GM12878 (cell line): ENCODE results near the gene TCEAL1. TPM values are rescaled to one million over a fixed set of nuclear protein-coding genes. Genes with fewer than 3 reads are reported as not detected.

Source experiments
- ATAC-seq: fragments of 200-7000 bp; cut with Tn5 transposase; 3 replicates; pipeline ENCODE4 v1.9.1; 2020; ENCODE audit warnings: mild to moderate bottlenecking, moderate library complexity
- BruUV-seq: library from RNA; stranded (reverse); fragments of 400-500 nt; replicated peaks from 2 replicates; lab custom pipeline; 2021; lab: Mats Ljungman, UMichigan
- CTCF ChIA-PET: fragments of 300-600 bp; sonication (Branson Sonifier 250); formaldehyde crosslinking; extraction: SDS; loops from one replicate; lab custom pipeline; 2021; ENCODE audit warnings: inconsistent platforms; lab: Yijun Ruan, JAX
- POLR2A ChIA-PET: fragments of 350-600 bp; formaldehyde crosslinking; extraction: SDS; loops from one replicate; lab custom pipeline; 2021; ENCODE audit warnings: inconsistent platforms; lab: Charles Lee
- RAD21 ChIA-PET: fragments of 300-600 bp; sonication (Branson Sonifier 250); formaldehyde crosslinking; loops from one replicate; lab custom pipeline; 2023; ENCODE audit warnings: antibody characterized with exemption; ENCODE audit not compliant: unreplicated experiment; lab: Charles Lee
- SMC1A ChIA-PET: fragments of 300-600 bp; sonication (Branson Sonifier 250); formaldehyde crosslinking; loops from one replicate; lab custom pipeline; 2023; ENCODE audit not compliant: unreplicated experiment, uncharacterized antibody; lab: Charles Lee
- DNase-seq: peaks from one replicate; pipeline ENCODE4 v3.0.0-alpha.2; 2011; ENCODE audit warnings: low read depth, low spot score
- FAIRE-seq: peaks from 3 replicates; lab custom pipeline; 2011; peaks lifted over from hg19 to GRCh38; lab: Jason Lieb, UNC
- H2AFZ ChIP-seq: 2 replicates; pipeline ENCODE4 v1.6.0; 2011; ENCODE audit warnings: low read depth, low read length, control low read depth; ENCODE audit not compliant: control insufficient read depth
- H3K27ac ChIP-seq: 2 replicates; pipeline ENCODE4 v1.5.1; 2011; ENCODE audit warnings: control low read depth; ENCODE audit not compliant: control insufficient read depth, insufficient read depth
- H3K27me3 ChIP-seq, 2 experiments: replicated peaks in 1 of 2; 2 replicates each; pipeline versions ENCODE4 v1.6.0 to v1.6.1; 2011; ENCODE audit warnings: low read length in 1 of 2; ENCODE audit not compliant: control insufficient read depth in 2 of 2, insufficient read depth in 2 of 2
- H3K36me3 ChIP-seq, 2 experiments: 2 replicates each; pipeline ENCODE4 v1.5.1; 2011; ENCODE audit warnings: low read length in 1 of 2; ENCODE audit not compliant: control insufficient read depth in 2 of 2, insufficient read depth in 2 of 2
- H3K4me1 ChIP-seq: 2 replicates; pipeline ENCODE4 v1.6.1; 2011; ENCODE audit warnings: mild to moderate bottlenecking, low read length, moderate library complexity, mixed read lengths; ENCODE audit not compliant: control insufficient read depth, insufficient read depth
- H3K4me2 ChIP-seq: 2 replicates; pipeline ENCODE4 v1.6.0; 2011; ENCODE audit warnings: control low read depth; ENCODE audit not compliant: control insufficient read depth, insufficient read depth
- H3K4me3 ChIP-seq: fragments of 200-600 bp; sonication (generic); 2 replicates; pipeline ENCODE4 v1.5.1; 2016
- H3K79me2 ChIP-seq: 2 replicates; pipeline ENCODE4 v1.6.0; 2011; ENCODE audit warnings: low read length; ENCODE audit not compliant: control insufficient read depth, insufficient read depth
- H3K9ac ChIP-seq: 2 replicates; pipeline ENCODE4 v1.8.0; 2011; ENCODE audit warnings: low read length, control low read depth, mixed read lengths; ENCODE audit not compliant: control insufficient read depth, insufficient read depth
- H3K9me3 ChIP-seq: replicated peaks from 3 replicates; pipeline ENCODE4 v1.5.1; 2011; ENCODE audit warnings: mild to moderate bottlenecking, low read length; ENCODE audit not compliant: control insufficient read depth, insufficient read depth
- H4K20me1 ChIP-seq: 2 replicates; pipeline ENCODE4 v1.6.0; 2011; ENCODE audit not compliant: control insufficient read depth, insufficient read depth
- ASH2L ChIP-seq: fragments of 300-600, 200-600 bp; sonication (generic); IDR thresholded peaks from 2 replicates; pipeline ENCODE4 v1.6.1; 2017; ENCODE audit warnings: low read depth, mild to moderate bottlenecking, borderline replicate concordance
- ATF3 ChIP-seq: IDR thresholded peaks from 2 replicates; pipeline ENCODE4 v1.6.1; 2011; ENCODE audit warnings: low read depth, mild to moderate bottlenecking, low read length, moderate library complexity, borderline replicate concordance; ENCODE audit errors: extremely low read depth
- ELK1 ChIP-seq: IDR thresholded peaks from 2 replicates; pipeline ENCODE4 v1.6.1; 2012; ENCODE audit warnings: low read depth, low read length, improper control_type of control experiment
- HDAC2 ChIP-seq: fragments of 200-600 bp; sonication (generic); IDR thresholded peaks from 2 replicates; pipeline ENCODE4 v1.6.1; 2017
- IKZF2 ChIP-seq, 2 experiments: fragments of 450-650 bp; IDR thresholded peaks; 2 replicates each; pipeline ENCODE4 v1.6.1; 2017; ENCODE audit warnings: mild to moderate bottlenecking in 2 of 2, moderate library complexity in 2 of 2
- LARP7 ChIP-seq: fragments of 450-650 bp; IDR thresholded peaks from 2 replicates; pipeline ENCODE4 v1.6.1; 2017; ENCODE audit warnings: mild to moderate bottlenecking
- NFIC ChIP-seq: IDR thresholded peaks from 2 replicates; pipeline ENCODE4 v1.6.1; 2012; ENCODE audit warnings: low read depth, mild to moderate bottlenecking, inconsistent platforms, low read length, moderate library complexity
- NKRF ChIP-seq: fragments of 450-650 bp; conservative IDR thresholded peaks from 2 replicates; pipeline ENCODE4 v1.6.1; 2017; ENCODE audit warnings: mild to moderate bottlenecking, moderate library complexity
- NR2F1 ChIP-seq: fragments of 450-650 bp; conservative IDR thresholded peaks from 2 replicates; pipeline ENCODE4 v1.6.1; 2017; ENCODE audit warnings: mild to moderate bottlenecking
- PAX5 ChIP-seq: IDR thresholded peaks from 2 replicates; pipeline ENCODE4 v1.6.1; 2011; ENCODE audit warnings: low read depth, low read length, borderline replicate concordance
- PKNOX1 ChIP-seq: fragments of 450-650 bp; IDR thresholded peaks from 2 replicates; pipeline ENCODE4 v1.6.1; 2016; ENCODE audit warnings: mild to moderate bottlenecking
- RFX5 ChIP-seq: IDR thresholded peaks from 2 replicates; pipeline ENCODE4 v1.6.1; 2011; ENCODE audit warnings: low read depth, low read length, improper control_type of control experiment
- SIN3A ChIP-seq: IDR thresholded peaks from 2 replicates; pipeline ENCODE4 v1.6.1; 2012; ENCODE audit warnings: low read depth, low read length, improper control_type of control experiment
- SMARCA5 ChIP-seq: fragments of 450-650 bp; IDR thresholded peaks from 2 replicates; pipeline ENCODE4 v1.6.1; 2017; ENCODE audit warnings: mild to moderate bottlenecking
- TAF1 ChIP-seq: IDR thresholded peaks from 2 replicates; pipeline ENCODE4 v1.6.1; 2011; ENCODE audit warnings: mild to moderate bottlenecking, low read depth, low read length, borderline replicate concordance
- YBX1 ChIP-seq: fragments of 450-650 bp; IDR thresholded peaks from 2 replicates; pipeline ENCODE4 v1.6.1; 2016; ENCODE audit warnings: antibody characterized with exemption
- ZNF274 ChIP-seq: IDR thresholded peaks from one replicate; pipeline ENCODE4 v1.8.0; 2011; ENCODE audit not compliant: insufficient read length, insufficient read depth
- ZNF622 ChIP-seq: fragments of 450-650 bp; IDR thresholded peaks from 2 replicates; pipeline ENCODE4 v1.6.1; 2017; ENCODE audit warnings: mild to moderate bottlenecking, inconsistent platforms
- WGBS: methylation state at CpG from one replicate; pipeline ENCODE4 v1.1.6; 2016; ENCODE audit warnings: low lambda C conversion rate; ENCODE audit not compliant: insufficient replicate concordance, insufficient coverage; ENCODE audit errors: missing lambda C conversion rate; 5-methylcytosine and 5-hydroxymethylcytosine counted together
- in situ Hi-C: fragments of 300-500 bp; cut with MboI; formaldehyde crosslinking; loops from 9 replicates; pipeline ENCODE4 v1.14.3; 2018; ENCODE audit warnings: mixed read lengths
- intact Hi-C: fragments of 100-400 bp; cut with micrococcal nuclease; formaldehyde crosslinking; loops from one replicate; pipeline ENCODE4 v1.14.2; 2022; ENCODE audit not compliant: unreplicated experiment
- polyA plus RNA-seq, 11 experiments: library from polyadenylated mRNA; depleted of rRNA in 4 of 11; unstranded in 6 of 11; stranded (reverse) in 5 of 11; fragments of >200 nt; fragmentation: Nextera tagmentation in 4 of 11; fragmentation: Illumina TruSeq in 1 of 11; extraction: Ambion mirVana in 4 of 11; extraction: Trizol in 1 of 11; gene quantifications; 1 replicate in 1 of 11; 2 replicates in 10 of 11; pipeline versions ENCODE4 v1.2.1 to v1.2.3, GENCODE V29; 2011 to 2016; ENCODE audit warnings: inconsistent platforms in 2 of 11, missing spikeins in 2 of 11, low read depth in 1 of 11
- total RNA-seq, 4 experiments: library from RNA; depleted of rRNA in 3 of 4; stranded (reverse); fragments of >200 nt in 3 of 4; fragmentation: Illumina TruSeq in 1 of 4; extraction: Trizol in 1 of 4; gene quantifications; 2 replicates each; pipeline versions ENCODE4 v1.2.1 to v1.2.3, GENCODE V29; 2013 to 2021

Gene TCEAL1
- total and polyA plus RNA-seq, 10 of the 15 experiments (the other 5 are each of a cell fraction or from before 2014, with no cell fraction given): 10.1 to 24.3 (median 17.8) TPM

- TF ChIP-seq SMARCA5 (no peak), PKNOX1 (no peak)
Observed at GRCh38 chrX:103616676-103617186, 12.0 kb upstream of the TCEAL1 start (continued).

GRCh38 chrX:103624111-103624510, 4.7 kb upstream of the TCEAL1 start:
- in situ Hi-C loops (no loop called here), intact Hi-C loops (no loop called here)
- no peaks in the 10 kb centered on the region for H4K20me1 ChIP-seq
- no peak overlapping the region for H2AFZ ChIP-seq
- no peak for ATAC-seq
- POLR2A ChIA-PET: no interaction called here
- no peaks in the 10 kb centered on the region for H3K27me3 ChIP-seq
- BruUV-seq: no TSS peak
- no peak overlapping the region for H3K27ac ChIP-seq
- TF ChIP-seq NKRF: no peak
- TF ChIP-seq RFX5: no peak
- no peak for TF ChIP-seq SIN3A
- TF ChIP-seq YBX1: no peak
- TF ChIP-seq LARP7: no peak
- TF ChIP-seq HDAC2: no peak
- no peak for TF ChIP-seq NFIC
- TF ChIP-seq ASH2L: no peak
- no peak for TF ChIP-seq PAX5
- no peak for TF ChIP-seq TAF1
- TF ChIP-seq ZNF622: no peak
- no peak for TF ChIP-seq ZNF274
- TF ChIP-seq IKZF2 (IDR thresholded peaks at IDR 0.05): no peak
- TF ChIP-seq NR2F1: no peak
- no peak for TF ChIP-seq ELK1
- TF ChIP-seq ATF3: no peak
- no peaks in the 10 kb centered on the region for H3K4me1 ChIP-seq
- no peak for FAIRE-seq
- no peaks in the 10 kb centered on the region for H3K79me2 ChIP-seq
- SMC1A ChIA-PET: no interaction called here
- RAD21 ChIA-PET: no interaction called here
- H3K9ac ChIP-seq: no peak overlapping the region
- H3K9me3 ChIP-seq: no peaks in the 10 kb centered on the region
- DNase-seq: no peak
- no peaks in the 10 kb centered on the region for H3K36me3 ChIP-seq
- 84% methylated on average over 4 of the region's 4 CpGs for WGBS
- H3K4me2 ChIP-seq: no peak overlapping the region
- no peak overlapping the region for H3K4me3 ChIP-seq
- CTCF ChIA-PET: no interaction called here
